ENCODE measurements around the gene INPP5A.

Gene INPP5A

DNA sequence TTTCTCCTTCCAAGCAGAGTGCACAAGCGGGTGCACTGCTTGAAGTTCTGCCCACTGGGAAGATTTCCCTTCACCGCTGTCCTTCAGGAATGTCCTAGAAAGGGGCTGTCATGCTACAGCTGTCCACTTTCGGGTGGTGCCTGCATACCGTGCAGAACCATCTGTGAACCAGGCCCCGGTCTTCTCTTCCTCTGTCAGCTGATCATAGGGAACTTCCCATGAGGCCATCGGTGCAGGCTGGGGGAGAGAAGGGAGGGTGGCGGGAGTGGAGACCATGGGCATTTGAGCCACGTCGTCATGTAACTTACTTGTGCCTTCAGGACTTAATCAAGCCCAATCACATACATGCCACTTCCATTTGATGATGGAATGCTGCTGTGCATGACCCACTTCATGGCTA is 136.7 kb downstream of the INPP5A start:
- TF ChIP-seq, protein P1, sequence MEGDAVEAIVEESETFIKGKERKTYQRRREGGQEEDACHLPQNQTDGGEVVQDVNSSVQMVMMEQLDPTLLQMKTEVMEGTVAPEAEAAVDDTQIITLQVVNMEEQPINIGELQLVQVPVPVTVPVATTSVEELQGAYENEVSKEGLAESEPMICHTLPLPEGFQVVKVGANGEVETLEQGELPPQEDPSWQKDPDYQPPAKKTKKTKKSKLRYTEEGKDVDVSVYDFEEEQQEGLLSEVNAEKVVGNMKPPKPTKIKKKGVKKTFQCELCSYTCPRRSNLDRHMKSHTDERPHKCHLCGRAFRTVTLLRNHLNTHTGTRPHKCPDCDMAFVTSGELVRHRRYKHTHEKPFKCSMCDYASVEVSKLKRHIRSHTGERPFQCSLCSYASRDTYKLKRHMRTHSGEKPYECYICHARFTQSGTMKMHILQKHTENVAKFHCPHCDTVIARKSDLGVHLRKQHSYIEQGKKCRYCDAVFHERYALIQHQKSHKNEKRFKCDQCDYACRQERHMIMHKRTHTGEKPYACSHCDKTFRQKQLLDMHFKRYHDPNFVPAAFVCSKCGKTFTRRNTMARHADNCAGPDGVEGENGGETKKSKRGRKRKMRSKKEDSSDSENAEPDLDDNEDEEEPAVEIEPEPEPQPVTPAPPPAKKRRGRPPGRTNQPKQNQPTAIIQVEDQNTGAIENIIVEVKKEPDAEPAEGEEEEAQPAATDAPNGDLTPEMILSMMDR (conservative IDR thresholded peaks at IDR 0.05; ENCODE audit: low read length): no peak
- TF ChIP-seq EZH2phosphoT487 (IDR thresholded peaks at IDR 0.05; ENCODE audit: borderline replicate concordance): no peak
- Histone ChIP-seq H3K36me3 (ENCODE audit: insufficient read depth, low read length) (peaks cover 4% of the 10 kb centered on the region; the same call in 1 of the 2 replicates), H3K79me2 (ENCODE audit: insufficient read depth, low read length) (no peaks in the 10 kb centered on the region)

GRCh38 chr10:132675031-132675740 is 137.6 kb downstream of the INPP5A start:
- Histone ChIP-seq H3K27me3 (ENCODE audit: insufficient read depth, low read length, poor library complexity, severe bottlenecking) (no peaks in the 10 kb centered on the region), H3F3A (ENCODE audit: low read depth) (no peaks in the 10 kb centered on the region), H4K20me1 (ENCODE audit: insufficient read depth, low read length, poor library complexity, severe bottlenecking) (no peaks in the 10 kb centered on the region), H3K79me2 (ENCODE audit: insufficient read depth, low read length) (no peaks in the 10 kb centered on the region), H3K4me1 (ENCODE audit: insufficient read depth, low read length, poor library complexity, severe bottlenecking) (no peaks in the 10 kb centered on the region), H3K9ac (ENCODE audit: low read depth, low read length, poor library complexity, severe bottlenecking) (no peak overlapping the region), H3K9me3 (ENCODE audit: insufficient read depth, low read depth, low read length) (no peaks in the 10 kb centered on the region), H3K9me2 (replicated peaks; ENCODE audit: low read depth, low read length) (no peaks in the 10 kb centered on the region), H2AFZ (ENCODE audit: low read length) (no peak overlapping the region), H3K4me3 (ENCODE audit: low read length, poor library complexity, severe bottlenecking) (no peak overlapping the region), H3K4me2 (ENCODE audit: low read depth, low read length, poor library complexity, severe bottlenecking) (no peak overlapping the region), H3K36me3 (ENCODE audit: insufficient read depth, low read length) (peaks cover 4% of the 10 kb centered on the region; the same call in 1 of the 2 replicates)
- no peak for TF ChIP-seq EZH2phosphoT487 (IDR thresholded peaks at IDR 0.05; ENCODE audit: borderline replicate concordance)
- TF ChIP-seq, protein P1 (conservative IDR thresholded peaks at IDR 0.05; ENCODE audit: low read length): no peak

More for the DNA sequence above, 136.7 kb downstream of the INPP5A start:
- no peak overlapping the region for H2AFZ ChIP-seq (ENCODE audit: low read length)
- H3K4me2 ChIP-seq (ENCODE audit: low read depth, low read length, poor library complexity, severe bottlenecking): no peak overlapping the region
- no peaks in the 10 kb centered on the region for H4K20me1 ChIP-seq (ENCODE audit: insufficient read depth, low read length, poor library complexity, severe bottlenecking)
- no peaks in the 10 kb centered on the region for H3K27me3 ChIP-seq (ENCODE audit: insufficient read depth, low read length, poor library complexity, severe bottlenecking)
- no peak overlapping the region for H3K4me3 ChIP-seq (ENCODE audit: low read length, poor library complexity, severe bottlenecking)
- H3K9ac ChIP-seq (ENCODE audit: low read depth, low read length, poor library complexity, severe bottlenecking): no peak overlapping the region
- no peaks in the 10 kb centered on the region for H3F3A ChIP-seq (ENCODE audit: low read depth)
- no peaks in the 10 kb centered on the region for H3K4me1 ChIP-seq (ENCODE audit: insufficient read depth, low read length, poor library complexity, severe bottlenecking)
- no peaks in the 10 kb centered on the region for H3K9me3 ChIP-seq (ENCODE audit: insufficient read depth, low read depth, low read length)
- H3K9me2 ChIP-seq (replicated peaks; ENCODE audit: low read depth, low read length): no peaks in the 10 kb centered on the region

DNA sequence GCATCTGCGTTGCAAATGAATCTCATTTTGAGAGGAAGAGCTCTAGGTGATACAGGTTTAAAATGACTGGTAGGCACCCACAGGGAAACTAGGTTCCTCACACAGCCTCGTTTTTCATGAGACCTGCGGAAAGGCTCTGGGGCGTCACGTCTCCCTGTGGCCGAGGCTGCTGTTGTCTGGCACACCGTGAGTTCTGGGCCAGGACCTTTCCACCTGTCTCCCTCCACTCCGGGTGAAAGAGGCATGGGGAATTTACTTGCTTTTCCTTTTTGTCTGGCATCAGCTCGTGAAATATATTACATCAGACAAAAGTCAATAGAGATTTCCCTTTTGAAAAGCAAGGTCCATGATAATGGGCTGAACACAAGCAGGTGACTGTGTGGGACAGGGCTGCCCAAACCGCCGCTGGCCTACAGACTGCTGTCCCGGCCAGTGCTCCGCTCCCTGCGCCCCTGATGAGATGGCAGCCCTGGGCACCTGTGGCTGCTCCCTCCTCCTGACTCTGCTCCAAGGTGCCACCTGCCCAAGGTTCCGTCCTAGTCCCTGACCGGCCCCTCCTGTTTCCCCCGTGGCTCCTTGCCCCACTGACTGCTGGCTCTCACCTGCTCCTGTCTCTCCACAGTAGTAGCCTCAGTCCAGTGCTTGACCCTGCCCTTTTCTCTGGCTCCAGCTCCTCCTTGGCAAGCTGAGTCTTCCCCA is 138.8 kb downstream of the INPP5A start:
- no peak for TF ChIP-seq EZH2phosphoT487 (IDR thresholded peaks at IDR 0.05; ENCODE audit: borderline replicate concordance)
- TF ChIP-seq, protein P1 (conservative IDR thresholded peaks at IDR 0.05; ENCODE audit: low read length): no peak
- H3K27me3 ChIP-seq (ENCODE audit: insufficient read depth, low read length, poor library complexity, severe bottlenecking): no peaks in the 10 kb centered on the region

More for the DNA sequence above, 138.8 kb downstream of the INPP5A start:
- Histone ChIP-seq H3K4me1 (ENCODE audit: insufficient read depth, low read length, poor library complexity, severe bottlenecking) (no peaks in the 10 kb centered on the region), H3K4me3 (ENCODE audit: low read length, poor library complexity, severe bottlenecking) (no peak overlapping the region), H3K79me2 (ENCODE audit: insufficient read depth, low read length) (no peaks in the 10 kb centered on the region), H3K9ac (ENCODE audit: low read depth, low read length, poor library complexity, severe bottlenecking) (no peak overlapping the region), H2AFZ (ENCODE audit: low read length) (no peak overlapping the region), H3F3A (ENCODE audit: low read depth) (no peaks in the 10 kb centered on the region), H3K36me3 (ENCODE audit: insufficient read depth, low read length) (peaks cover 3% of the 10 kb centered on the region; the same call in 1 of the 2 replicates), H3K4me2 (ENCODE audit: low read depth, low read length, poor library complexity, severe bottlenecking) (no peak overlapping the region), H3K9me2 (replicated peaks; ENCODE audit: low read depth, low read length) (no peaks in the 10 kb centered on the region), H4K20me1 (ENCODE audit: insufficient read depth, low read length, poor library complexity, severe bottlenecking) (no peaks in the 10 kb centered on the region), H3K9me3 (ENCODE audit: insufficient read depth, low read depth, low read length) (no peaks in the 10 kb centered on the region)

All from Loucy (cell line).